Adrenal gland (tissue), 12 donors: ENCODE results near the gene PHKA2. TPM values are rescaled to one million over a fixed set of nuclear protein-coding genes. Genes with fewer than 3 reads are reported as not detected.

Experiments
- DNase-seq, 7 donors: peaks; one replicate each; pipeline ENCODE4 v3.0.0-alpha.2; 2019 to 2020
- H3K27ac ChIP-seq, 5 donors: fragments of 200-600 bp; sonication (generic) in 4 of 5; 1 replicate in 3 of 5; 2 replicates in 2 of 5; pipeline versions ENCODE4 v1.5.1 to v1.8.0; 2016 to 2020; ENCODE audit warnings: mild to moderate bottlenecking in 1 of 5
- H3K27me3 ChIP-seq: fragments of 200-600 bp; 2 replicates; pipeline ENCODE4 v1.8.0; 2021
- H3K36me3 ChIP-seq, 2 donors: fragments of 200-600 bp; replicated peaks in 1 of 2; 1 replicate in 1 of 2; 2 replicates in 1 of 2; pipeline versions ENCODE4 v1.5.1 to v1.8.0; 2018 to 2022
- H3K4me1 ChIP-seq, 2 donors: fragments of 200-600 bp; replicated peaks in 1 of 2; 1 replicate in 1 of 2; 2 replicates in 1 of 2; pipeline versions ENCODE4 v1.5.1 to v1.8.0; 2018 to 2021
- H3K4me3 ChIP-seq, 4 donors: fragments of 200-600 bp; sonication (generic) in 3 of 4; one replicate each; pipeline ENCODE4 v1.5.1; 2016 to 2018
- H3K9me3 ChIP-seq, 3 donors: fragments of 200-600 bp; sonication (generic) in 1 of 3; replicated peaks in 1 of 3; 1 replicate in 2 of 3; 2 replicates in 1 of 3; pipeline versions ENCODE4 v1.5.1 to v1.8.0; 2016 to 2021
- CTCF ChIP-seq, 6 experiments: fragments of 450-650 bp in 4 of 6; fragments of 200-600 bp in 2 of 6; sonication (generic) in 1 of 6; IDR thresholded peaks; 1 replicate in 5 of 6; 2 replicates in 1 of 6; pipeline versions ENCODE4 v1.5.1 to v1.8.0; 2016 to 2021; ENCODE audit warnings: antibody characterized with exemption in 6 of 6, mild to moderate bottlenecking in 2 of 6, moderate library complexity in 1 of 6
- POLR2A ChIP-seq, 2 donors: fragments of 450-650 bp; IDR thresholded peaks; one replicate each; pipeline ENCODE4 v1.6.1; 2017; ENCODE audit warnings: antibody characterized with exemption in 2 of 2, mild to moderate bottlenecking in 2 of 2, moderate library complexity in 1 of 2
- WGBS, 4 donors: extraction: QIAGEN DNeasy Blood & Tissue Kit in 2 of 4; methylation state at CpG; one replicate each; pipeline versions ENCODE4 v1.1.5 to v1.1.7; 2013 to 2017; 5-methylcytosine and 5-hydroxymethylcytosine counted together
- intact Hi-C, 2 donors: fragments of 100-400 bp; cut with DNase I; formaldehyde crosslinking; loops; one replicate each; pipeline versions ENCODE4 v1.14.1 to v1.15.0; 2022 to 2023
- polyA plus RNA-seq, 3 donors: library from polyadenylated mRNA; stranded (reverse); fragments of 200-250 nt in 2 of 3; fragments of 350-450 nt in 1 of 3; fragmentation: Illumina TruSeq in 1 of 3; extraction: RNeasy Lipid Tissue Mini Kit (QIAGEN cat#74804) in 1 of 3; gene quantifications; one replicate each; pipeline ENCODE4 v1.2.3, GENCODE V29; 2013 to 2014
- total RNA-seq, 9 donors: library from RNA; depleted of rRNA in 4 of 9; stranded (reverse); fragments of >200 nt in 4 of 9; fragments of 120-200 nt in 1 of 9; fragmentation: NEBNext Ultra II Directional in 1 of 9; extraction: Animal tissue kit (Norgen Biotek cat#: 25700) in 1 of 9; gene quantifications; one replicate each; pipeline versions ENCODE4 v1.1.0 to v1.2.4, GENCODE V29; 2013 to 2023
- donor health status: healthy with polysubstance abuse.
- donor health status: Bipolar disorder and iron deficiency.
- donor health status: DM: yes; HTN: yes; CAD: no.
- donor health status: DM: no; HTN: no; CAD: no.
- donor health status: DM: no; HTN: no; CAD: no.
- donor health status: DM: yes; HTN: yes; CAD: no.

The PHKA2 gene
- total and polyA plus RNA-seq, 12 donors, result 11.7 to 63.8 (median 27.8) TPM

GRCh38 chrX:18945483-18945882 is 38.4 kb downstream of the PHKA2 start:
- no peak for TF ChIP-seq CTCF (IDR thresholded peaks at IDR 0.05)
- no peak for TF ChIP-seq POLR2A (IDR thresholded peaks at IDR 0.05)
- 78 to 90% (median 84%) methylated on average over 2 of the region's 2 CpGs for WGBS, 4 donors
- Histone ChIP-seq H3K27ac (no peak overlapping the region), H3K27me3 (no peaks in the 10 kb centered on the region), H3K9me3 (no peaks in the 10 kb centered on the region), H3K4me3 (no peak overlapping the region), H3K4me1 (no peaks in the 10 kb centered on the region), H3K36me3 (no peaks in the 10 kb centered on the region)
- intact Hi-C loops, result no loop called here
- no peak for DNase-seq

- H3K9me3 ChIP-seq, result no peaks in the 10 kb centered on the region
- H3K4me3 ChIP-seq, result no peak overlapping the region
- DNase-seq, result no peak
- intact Hi-C loops, result no loop called here
- no peaks in the 10 kb centered on the region for H3K27me3 ChIP-seq
- no peak overlapping the region for H3K27ac ChIP-seq
- WGBS, 4 donors, result 53 to 73% (median 66%) methylated on average over 2 to 4 of the region's 4 CpGs
- no peaks in the 10 kb centered on the region for H3K36me3 ChIP-seq
- no peaks in the 10 kb centered on the region for H3K4me1 ChIP-seq
- TF ChIP-seq POLR2A (IDR thresholded peaks at IDR 0.05) (no peak), CTCF (IDR thresholded peaks at IDR 0.05) (no peak)
Observed at GRCh38 chrX:18944482-18944881, 39.4 kb downstream of the PHKA2 start.

- Histone ChIP-seq H3K27me3 (no peaks in the 10 kb centered on the region), H3K9me3 (no peaks in the 10 kb centered on the region), H3K27ac (no peak overlapping the region), H3K4me1 (no peaks in the 10 kb centered on the region), H3K36me3 (no peaks in the 10 kb centered on the region), H3K4me3 (no peak overlapping the region)
- no peak for TF ChIP-seq CTCF (IDR thresholded peaks at IDR 0.05)
- no peak for TF ChIP-seq POLR2A (IDR thresholded peaks at IDR 0.05)
- intact Hi-C loops, result no loop called here
- no peak for DNase-seq
- WGBS, 4 donors, result 69 to 100% (median 83%) methylated on average over 1 to 2 of the region's 2 CpGs
Observed at GRCh38 chrX:18941896-18942295, 42.0 kb downstream of the PHKA2 start.

GRCh38 chrX:18938710-18939109 is 45.2 kb downstream of the PHKA2 start:
- TF ChIP-seq POLR2A (IDR thresholded peaks at IDR 0.05) (no peak), CTCF (IDR thresholded peaks at IDR 0.05) (no peak)

More at GRCh38 chrX:18938710-18939109, 45.2 kb downstream of the PHKA2 start:
- no peaks in the 10 kb centered on the region for H3K4me1 ChIP-seq
- H3K27me3 ChIP-seq, result no peaks in the 10 kb centered on the region
- H3K36me3 ChIP-seq, result no peaks in the 10 kb centered on the region
- WGBS, 4 donors, result 63 to 82% (median 75%) methylated on average over 3 of the region's 3 CpGs
- no peak for DNase-seq
- intact Hi-C loops, result loop anchor here in 1 of 2 donors (10.0 kb wide), 1 partner anchor 46 kb away; the partner anchor contains the start of gene PHKA2
- H3K4me3 ChIP-seq, result no peak overlapping the region
- H3K27ac ChIP-seq, result no peak overlapping the region
- no peaks in the 10 kb centered on the region for H3K9me3 ChIP-seq
